AG10803 (cell line): Measurements from ENCODE around the gene PGBD2.
A peak's percentile ranks its signal among the peaks of the same experiment; 100 is the strongest.
"Not testable (repeated sequence)": the region's sequence is repeated elsewhere in the genome, so short reads cannot be mapped to it uniquely, and the experiment has no call there.

Experiments
- DNase-seq: peaks from one replicate; pipeline ENCODE4 v3.0.0; 2010; ENCODE audit warnings: low read depth
- H3K4me3 ChIP-seq: 2 replicates; pipeline ENCODE4 v1.5.1; 2011; ENCODE audit warnings: mild to moderate bottlenecking, low read length, control low read depth
- CTCF ChIP-seq: conservative IDR thresholded peaks from 2 replicates; pipeline ENCODE4 v1.5.1; 2011; ENCODE audit warnings: mild to moderate bottlenecking, low read length, control low read depth, inconsistent platforms

Gene PGBD2

GRCh38 chr1:248923352-248924338, 17.6 kb downstream of the PGBD2 start:
- DNase-seq, result no peak
- no peak overlapping the region for H3K4me3 ChIP-seq
- no peak for TF ChIP-seq CTCF

- peak; percentile 72 for DNase-seq
- peak; percentile 67 for TF ChIP-seq CTCF
- H3K4me3 ChIP-seq, result no peak overlapping the region
These were observed 18.9 kb downstream of the PGBD2 start for GRCh38 chr1:248924696-248925532.

- DNase-seq, H3K4me3 ChIP-seq: not testable (repeated sequence)
These were observed 19.8 kb downstream of the PGBD2 start for GRCh38 chr1:248925859-248926258.

DNA sequence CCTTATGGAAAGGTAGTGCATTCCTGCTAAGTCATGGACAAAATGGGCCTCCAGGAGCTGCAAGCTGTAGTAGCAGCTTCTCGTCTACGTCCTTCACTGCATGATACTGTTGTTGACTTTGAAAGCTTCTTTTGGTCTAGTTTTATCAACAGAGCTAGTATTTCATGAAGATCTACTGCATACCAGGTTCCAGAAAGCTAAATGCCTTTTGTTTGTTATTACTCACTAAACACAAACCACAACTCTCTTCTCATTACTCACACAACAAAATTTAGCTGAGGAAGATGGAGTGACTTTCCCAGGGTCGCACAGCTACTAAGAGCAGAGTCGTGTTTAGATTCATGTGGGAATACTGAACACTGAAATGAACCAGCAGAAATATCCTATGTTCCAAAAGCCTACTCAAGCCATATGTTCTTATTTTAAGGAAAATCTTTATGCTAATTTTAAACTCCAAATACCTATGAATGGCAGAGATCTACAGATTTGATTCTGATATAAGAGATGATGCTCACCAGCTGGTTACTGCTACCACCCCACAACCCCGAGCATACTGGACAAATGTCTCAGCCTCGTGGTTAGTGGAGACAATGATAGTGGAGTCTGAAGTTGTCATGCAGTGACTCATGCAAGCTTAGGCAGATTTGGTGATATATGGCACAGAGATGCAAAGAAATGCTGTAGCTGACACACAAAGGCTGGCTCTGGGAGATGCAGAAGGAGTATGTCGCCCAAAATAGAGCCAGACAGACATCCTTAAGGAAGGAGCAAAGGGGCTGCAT, 20.6 kb downstream of the PGBD2 start:
- DNase-seq, result peak; percentile 64
- no peak overlapping the region for H3K4me3 ChIP-seq
- no peak for TF ChIP-seq CTCF

GRCh38 chr1:248927283-248927682, 21.2 kb downstream of the PGBD2 start:
- not testable (repeated sequence) for DNase-seq, H3K4me3 ChIP-seq

- not testable (repeated sequence) for H3K4me3 ChIP-seq, DNase-seq
These were observed 22.1 kb downstream of the PGBD2 start for GRCh38 chr1:248928122-248928521.

- H3K4me3 ChIP-seq, DNase-seq: not testable (repeated sequence)
These were observed 24.0 kb downstream of the PGBD2 start for GRCh38 chr1:248930037-248930436.

- not testable (repeated sequence) for H3K4me3 ChIP-seq, DNase-seq
These were observed 32.3 kb downstream of the PGBD2 start for GRCh38 chr1:248938173-248938809.

DNA sequence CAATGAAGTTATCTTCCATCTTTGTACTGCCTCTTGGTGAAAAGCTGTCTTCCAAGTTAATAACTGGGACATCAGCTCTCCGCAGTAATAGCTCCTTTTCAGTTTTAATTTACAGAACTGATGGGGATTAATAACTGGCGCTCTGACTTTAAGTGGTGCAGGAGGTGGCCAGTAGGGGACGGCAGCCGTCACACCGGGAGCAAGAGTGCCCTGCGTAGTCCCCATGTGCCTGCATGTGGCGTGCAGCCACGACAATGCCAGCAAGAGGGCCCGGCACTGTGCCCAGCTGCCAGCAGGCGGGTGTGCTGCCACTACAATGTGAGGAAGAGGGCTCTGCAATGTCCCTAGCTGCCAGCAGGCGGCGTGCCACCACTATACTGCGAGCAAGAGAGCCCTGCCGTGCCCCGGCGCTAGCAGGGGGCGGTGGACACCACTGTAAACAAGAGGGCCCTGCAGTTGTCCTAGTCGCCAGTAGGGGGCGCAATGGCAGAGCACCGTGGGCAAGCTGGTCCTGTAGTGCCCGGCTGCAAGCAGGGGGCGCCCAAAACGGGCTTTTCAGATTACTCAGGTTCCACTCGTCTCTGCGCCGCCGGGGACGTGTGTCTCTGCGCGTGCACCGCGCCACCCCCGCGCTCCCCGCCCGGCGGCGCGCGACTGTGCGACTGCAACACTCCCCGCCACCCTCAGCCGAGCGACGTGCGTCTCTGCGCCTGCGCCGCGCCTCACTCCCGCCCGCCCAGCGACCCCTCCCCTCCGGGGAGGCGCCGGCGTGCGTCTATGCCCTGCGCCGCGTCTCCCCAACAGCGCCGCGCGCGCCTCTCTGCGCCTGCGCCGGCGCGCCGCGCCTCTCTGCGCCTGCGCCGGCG, 38.3 kb downstream of the PGBD2 start:
- not testable (repeated sequence) for H3K4me3 ChIP-seq, DNase-seq

DNA sequence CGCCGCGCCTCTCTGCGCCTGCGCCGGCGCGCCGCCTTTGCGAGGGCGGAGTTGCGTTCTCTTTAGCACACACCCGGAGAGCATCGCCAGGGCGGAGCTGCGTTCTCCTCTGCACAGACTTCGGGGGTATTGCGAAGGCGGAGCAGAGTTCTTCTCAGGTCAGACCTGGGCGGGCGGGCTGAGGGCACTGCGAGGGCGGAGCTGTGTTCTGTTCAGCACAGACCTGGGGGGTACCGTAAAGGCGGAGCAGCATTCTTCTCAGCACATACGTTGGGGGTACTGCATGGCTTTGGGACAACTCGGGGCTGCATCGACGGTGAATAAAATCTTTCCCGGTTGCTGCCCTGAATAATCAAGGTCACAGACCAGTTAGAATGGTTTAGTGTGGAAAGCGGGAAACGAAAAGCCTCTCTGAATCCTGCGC, 39.0 kb downstream of the PGBD2 start:
- not testable (repeated sequence) for H3K4me3 ChIP-seq, DNase-seq

DNA sequence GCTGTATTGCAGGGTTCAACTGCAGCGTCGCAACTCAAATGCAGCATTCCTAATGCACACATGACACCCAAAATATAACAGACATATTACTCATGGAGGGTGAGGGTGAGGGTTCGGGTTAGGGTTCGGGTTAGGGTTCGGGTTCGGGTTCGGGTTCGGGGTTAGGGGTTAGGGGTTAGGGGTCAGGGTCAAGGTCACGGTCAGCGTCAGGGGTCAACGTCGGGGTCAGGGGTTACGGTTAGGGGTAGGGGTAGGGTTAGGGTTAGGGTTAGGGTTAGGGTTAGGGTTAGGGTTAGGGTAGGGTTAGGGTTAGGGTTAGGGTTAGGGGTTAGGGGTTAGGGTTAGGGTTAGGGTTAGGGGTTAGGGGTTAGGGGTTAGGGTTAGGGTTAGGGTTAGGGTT, 39.4 kb downstream of the PGBD2 start:
- not testable (repeated sequence) for H3K4me3 ChIP-seq, DNase-seq

DNA sequence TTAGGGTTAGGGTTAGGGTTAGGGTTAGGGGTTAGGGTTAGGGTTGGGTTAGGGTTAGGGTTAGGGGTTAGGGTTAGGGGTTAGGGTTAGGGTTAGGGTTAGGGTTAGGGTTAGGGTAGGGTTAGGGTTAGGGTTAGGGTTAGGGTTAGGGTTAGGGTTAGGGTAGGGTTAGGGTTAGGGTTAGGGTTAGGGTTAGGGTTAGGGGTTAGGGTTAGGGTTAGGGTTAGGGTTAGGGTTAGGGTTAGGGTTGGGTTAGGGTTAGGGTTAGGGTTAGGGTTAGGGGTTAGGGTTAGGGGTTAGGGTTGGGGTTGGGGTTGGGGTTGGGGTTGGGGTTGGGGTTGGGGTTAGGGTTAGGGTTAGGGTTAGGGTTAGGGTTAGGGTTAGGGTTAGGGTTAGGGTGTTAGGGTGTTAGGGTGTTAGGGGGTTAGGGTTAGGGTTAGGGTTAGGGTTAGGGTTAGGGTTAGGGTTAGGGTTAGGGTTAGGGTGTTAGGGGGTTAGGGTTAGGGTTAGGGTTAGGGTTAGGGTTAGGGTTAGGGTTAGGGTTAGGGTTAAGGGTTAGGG, 39.9 kb downstream of the PGBD2 start:
- DNase-seq, H3K4me3 ChIP-seq: not testable (repeated sequence)
